ENCODE results near the gene MS4A10. TPM values are rescaled to one million over a fixed set of nuclear protein-coding genes. Genes with fewer than 3 reads are reported as not detected.

MS4A10 gene
- total and polyA plus RNA-seq, 9 of the 15 experiments (the other 6 are each of a cell fraction or from before 2014, with no cell fraction given), result not detected

- TF ChIP-seq, protein P1, sequence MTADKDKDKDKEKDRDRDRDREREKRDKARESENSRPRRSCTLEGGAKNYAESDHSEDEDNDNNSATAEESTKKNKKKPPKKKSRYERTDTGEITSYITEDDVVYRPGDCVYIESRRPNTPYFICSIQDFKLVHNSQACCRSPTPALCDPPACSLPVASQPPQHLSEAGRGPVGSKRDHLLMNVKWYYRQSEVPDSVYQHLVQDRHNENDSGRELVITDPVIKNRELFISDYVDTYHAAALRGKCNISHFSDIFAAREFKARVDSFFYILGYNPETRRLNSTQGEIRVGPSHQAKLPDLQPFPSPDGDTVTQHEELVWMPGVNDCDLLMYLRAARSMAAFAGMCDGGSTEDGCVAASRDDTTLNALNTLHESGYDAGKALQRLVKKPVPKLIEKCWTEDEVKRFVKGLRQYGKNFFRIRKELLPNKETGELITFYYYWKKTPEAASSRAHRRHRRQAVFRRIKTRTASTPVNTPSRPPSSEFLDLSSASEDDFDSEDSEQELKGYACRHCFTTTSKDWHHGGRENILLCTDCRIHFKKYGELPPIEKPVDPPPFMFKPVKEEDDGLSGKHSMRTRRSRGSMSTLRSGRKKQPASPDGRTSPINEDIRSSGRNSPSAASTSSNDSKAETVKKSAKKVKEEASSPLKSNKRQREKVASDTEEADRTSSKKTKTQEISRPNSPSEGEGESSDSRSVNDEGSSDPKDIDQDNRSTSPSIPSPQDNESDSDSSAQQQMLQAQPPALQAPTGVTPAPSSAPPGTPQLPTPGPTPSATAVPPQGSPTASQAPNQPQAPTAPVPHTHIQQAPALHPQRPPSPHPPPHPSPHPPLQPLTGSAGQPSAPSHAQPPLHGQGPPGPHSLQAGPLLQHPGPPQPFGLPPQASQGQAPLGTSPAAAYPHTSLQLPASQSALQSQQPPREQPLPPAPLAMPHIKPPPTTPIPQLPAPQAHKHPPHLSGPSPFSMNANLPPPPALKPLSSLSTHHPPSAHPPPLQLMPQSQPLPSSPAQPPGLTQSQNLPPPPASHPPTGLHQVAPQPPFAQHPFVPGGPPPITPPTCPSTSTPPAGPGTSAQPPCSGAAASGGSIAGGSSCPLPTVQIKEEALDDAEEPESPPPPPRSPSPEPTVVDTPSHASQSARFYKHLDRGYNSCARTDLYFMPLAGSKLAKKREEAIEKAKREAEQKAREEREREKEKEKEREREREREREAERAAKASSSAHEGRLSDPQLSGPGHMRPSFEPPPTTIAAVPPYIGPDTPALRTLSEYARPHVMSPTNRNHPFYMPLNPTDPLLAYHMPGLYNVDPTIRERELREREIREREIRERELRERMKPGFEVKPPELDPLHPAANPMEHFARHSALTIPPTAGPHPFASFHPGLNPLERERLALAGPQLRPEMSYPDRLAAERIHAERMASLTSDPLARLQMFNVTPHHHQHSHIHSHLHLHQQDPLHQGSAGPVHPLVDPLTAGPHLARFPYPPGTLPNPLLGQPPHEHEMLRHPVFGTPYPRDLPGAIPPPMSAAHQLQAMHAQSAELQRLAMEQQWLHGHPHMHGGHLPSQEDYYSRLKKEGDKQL (CRISPR knock-in tag; IDR thresholded peaks at IDR 0.05; ENCODE audit: borderline replicate concordance), result no peak
Observed at GRCh38 chr11:60782393-60783140, 2.6 kb upstream of the MS4A10 start (continued).

DNA sequence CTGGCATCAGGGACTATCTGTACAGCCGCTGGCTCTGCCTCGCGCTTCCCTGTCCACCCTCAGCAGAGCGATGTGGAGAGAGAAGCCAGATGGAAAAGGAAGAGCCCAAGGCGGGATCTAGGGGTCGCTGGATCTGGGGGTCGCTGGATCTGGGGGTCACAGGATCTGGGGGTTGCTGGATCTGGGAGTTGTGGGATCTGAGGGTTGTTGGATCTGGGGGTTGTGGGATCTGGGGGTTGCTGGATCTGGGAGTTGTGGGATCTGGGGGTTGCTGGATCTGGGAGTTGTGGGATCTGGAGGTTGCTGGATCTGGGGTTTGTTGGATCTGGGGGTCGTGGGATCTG, 2.0 kb upstream of the MS4A10 start:
- no peaks in the 10 kb centered on the region for H3K9me3 ChIP-seq (replicated peaks; ENCODE audit: control insufficient read depth, insufficient read depth, low read depth, low read length)
- H4K20me1 ChIP-seq (replicated peaks; ENCODE audit: control insufficient read depth, insufficient read depth, low read length), result no peaks in the 10 kb centered on the region
- H3K4me2 ChIP-seq (ENCODE audit: insufficient read depth, low read length), result no peak overlapping the region
- no peak for FAIRE-seq
- no peak for ATAC-seq
- ChIA-PET POLR2A (interaction anchor here (1.3 kb wide), 1 partner anchor 11 kb away, joined by 4 read pairs; no protein-coding TSS in a partner anchor), CTCF (ENCODE audit: low intra/inter-chr PET ratio) (interaction anchor here (0.7 kb wide), 1 partner anchor 309 kb away, joined by 4 read pairs; no protein-coding TSS in a partner anchor)
- no peaks in the 10 kb centered on the region for H3K36me3 ChIP-seq (ENCODE audit: control insufficient read depth, insufficient read depth, low read length)
- H3K4me3 ChIP-seq, result no peak overlapping the region
- in situ Hi-C loops (cut with MboI), result no loop called here
- intact Hi-C loops (cut with micrococcal nuclease), result no loop called here
- 17% methylated on average over 7 of the region's 8 CpGs for WGBS (ENCODE audit: insufficient coverage, low coverage, missing lambda C conversion rate)
- H3K4me1 ChIP-seq (replicated peaks in 1 of 2; ENCODE audit: control insufficient read depth in 2 of 2, insufficient read depth in 2 of 2, low read length in 2 of 2), result peaks cover 2% of the 10 kb centered on the region in 2 experiments; a peak in 2 of 5 replicates
- no peak overlapping the region for H2AFZ ChIP-seq (ENCODE audit: low read depth, low read length)
- no peak overlapping the region for H3K9ac ChIP-seq (ENCODE audit: insufficient read depth in 1 of 2, low read depth in 2 of 2, low read length in 2 of 2)
- BruUV-seq (replicated peaks), result no TSS peak
- H3K79me2 ChIP-seq (ENCODE audit: control insufficient read depth, insufficient read depth, low read length), result no peaks in the 10 kb centered on the region
- no peaks in the 10 kb centered on the region for H3K9me1 ChIP-seq (ENCODE audit: control insufficient read depth, insufficient read depth, low read length)
- DNase-seq (ENCODE audit: extremely low read depth in 1 of 4, low spot score in 3 of 4), result no peak
- no peak for TF ChIP-seq NUFIP1 (IDR thresholded peaks at IDR 0.05; ENCODE audit: partially characterized antibody)
- no peak for TF ChIP-seq ZNF282 (CRISPR knock-in tag; IDR thresholded peaks at IDR 0.05)
- TF ChIP-seq SMARCB1 (IDR thresholded peaks at IDR 0.05; ENCODE audit: insufficient read length, low read depth), result no peak
- H3K27ac ChIP-seq (ENCODE audit: extremely low read depth, low read depth, low read length), result no peak overlapping the region
- H3K27me3 ChIP-seq (ENCODE audit: control insufficient read depth in 2 of 2, insufficient read depth in 2 of 2, low read length in 2 of 2), result peaks cover 0 to 14% of the 10 kb centered on the region in 2 experiments; a peak in 2 of 5 replicates
